Activated CD8-positive, alpha-beta memory T cell treated with anti-CD3 and anti-CD28 coated beads, Interleukin-2, amount 50 U/mL, for 1 hour (primary cell): Measurements from ENCODE around the gene TPRX2.
"Not testable (repeated sequence)": the region's sequence is repeated elsewhere in the genome, so short reads cannot be mapped to it uniquely, and the experiment has no call there.

Experiments
- DNase-seq: peaks from one replicate; pipeline ENCODE4 v3.0.0-alpha.2; 2020; ENCODE audit errors: extremely low read depth

Gene TPRX2

GRCh38 chr19:47861630-47862029 is 2.6 kb downstream of the TPRX2 start:
- no peak for DNase-seq

DNA sequence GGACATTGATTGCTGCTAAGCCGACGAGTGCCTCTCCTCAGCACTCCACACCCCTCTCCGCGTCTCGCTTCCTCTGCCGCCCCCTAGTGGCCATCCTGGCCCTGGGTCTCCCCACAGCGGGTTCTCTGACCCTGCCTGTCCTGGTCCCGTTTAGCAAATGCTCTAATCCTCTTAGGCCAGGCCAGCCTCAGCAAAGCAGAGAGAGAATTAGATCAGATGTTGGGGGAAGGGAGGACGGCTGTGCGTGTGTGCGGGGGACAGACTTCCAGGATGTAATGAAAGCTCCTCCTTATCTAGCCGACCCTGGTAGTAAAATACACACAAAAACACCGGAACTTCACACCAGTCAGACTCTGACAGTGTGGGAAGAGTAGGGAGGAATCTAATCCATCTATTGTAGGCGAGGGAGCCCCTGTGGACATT is 4.5 kb downstream of the TPRX2 start:
- DNase-seq, result peak; percentile 40

DNA sequence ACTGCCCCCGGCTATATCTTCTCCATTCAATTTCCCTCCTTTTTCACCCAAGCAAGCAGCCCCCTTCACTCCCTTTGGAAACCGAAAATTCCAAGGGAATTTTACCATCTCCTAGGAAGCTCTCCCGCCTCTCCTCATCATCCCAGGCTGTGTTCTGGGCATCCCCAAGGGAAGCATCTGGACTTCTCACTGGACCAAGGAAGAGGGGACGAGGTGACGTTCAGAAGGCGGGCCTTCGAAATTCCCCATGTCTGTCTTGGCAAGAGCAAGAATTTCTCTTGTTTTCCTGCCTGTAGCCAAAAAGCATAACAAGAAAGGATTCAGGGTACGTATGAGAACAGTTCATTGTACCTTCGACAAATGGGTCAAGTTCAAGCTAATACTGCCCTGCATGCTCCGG is 6.1 kb downstream of the TPRX2 start:
- DNase-seq, result no peak

GRCh38 chr19:47878906-47879305 is 19.9 kb downstream of the TPRX2 start:
- DNase-seq, result no peak

DNA sequence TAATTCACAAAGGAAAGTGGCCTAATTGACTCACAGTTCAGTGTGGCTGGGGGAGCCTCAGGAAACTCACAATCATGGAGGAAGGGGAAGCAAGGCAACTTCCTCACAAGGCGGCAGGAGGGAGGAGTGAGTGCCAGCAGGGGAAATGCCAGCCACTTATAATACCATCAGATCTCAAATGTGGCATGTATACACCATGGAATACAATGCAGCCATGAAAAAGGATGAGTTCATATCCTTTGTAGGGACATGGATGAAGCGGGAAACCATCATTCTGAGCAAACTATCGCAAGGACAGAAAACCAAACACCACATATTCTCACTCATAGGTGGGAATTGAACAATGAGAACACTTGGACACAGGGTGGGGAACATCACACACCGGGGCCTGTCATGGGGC is 20.4 kb downstream of the TPRX2 start:
- not testable (repeated sequence) for DNase-seq

- no peak for DNase-seq
Observed at GRCh38 chr19:47881757-47882156, 22.7 kb downstream of the TPRX2 start.

DNA sequence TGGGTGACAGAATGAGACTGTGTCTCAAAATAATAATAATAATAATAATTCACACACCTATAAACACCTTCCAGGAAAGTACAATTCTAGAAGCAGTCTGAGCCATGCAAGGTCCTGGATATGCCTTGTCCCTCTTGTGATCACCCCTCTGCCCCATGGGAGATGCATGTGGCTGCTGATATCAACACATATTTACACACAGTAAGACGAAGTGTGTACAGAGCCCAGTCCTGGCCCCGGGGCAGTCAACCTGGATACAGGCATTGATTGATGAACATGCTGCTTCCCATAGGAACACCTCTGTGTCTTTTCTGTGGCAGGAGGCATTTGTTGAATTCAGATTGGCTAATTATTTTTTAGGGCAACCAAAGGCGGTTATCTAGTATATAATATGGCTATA is 23.9 kb downstream of the TPRX2 start:
- DNase-seq, result no peak

DNA sequence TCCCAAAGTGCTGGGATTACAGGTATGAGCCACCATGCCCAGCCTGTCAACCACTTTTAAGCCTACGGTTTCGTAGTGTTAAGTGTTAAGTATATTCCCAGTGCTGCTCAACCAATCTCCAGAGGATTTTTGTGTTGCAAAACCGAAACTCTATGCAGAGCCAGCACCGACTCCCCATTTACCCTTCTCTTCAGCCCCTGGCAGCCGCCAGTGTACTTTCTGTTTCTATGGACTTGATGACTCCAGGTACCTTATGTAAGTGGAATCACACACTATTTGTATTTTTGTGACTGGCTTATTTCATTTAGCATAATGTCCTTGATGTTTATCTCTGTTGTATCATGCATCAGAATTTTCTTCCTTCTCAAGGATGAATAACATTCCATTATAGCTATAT is 26.0 kb downstream of the TPRX2 start:
- no peak for DNase-seq

GRCh38 chr19:47886010-47886559 is 27.1 kb downstream of the TPRX2 start, which contains the start of gene SULT2A1:
Gene SULT2A1, minus strand, starts transcription at chr19:47886315. Its CDS starts 58 bp downstream, at chr19:47886257.
- DNase-seq, result no peak

DNA sequence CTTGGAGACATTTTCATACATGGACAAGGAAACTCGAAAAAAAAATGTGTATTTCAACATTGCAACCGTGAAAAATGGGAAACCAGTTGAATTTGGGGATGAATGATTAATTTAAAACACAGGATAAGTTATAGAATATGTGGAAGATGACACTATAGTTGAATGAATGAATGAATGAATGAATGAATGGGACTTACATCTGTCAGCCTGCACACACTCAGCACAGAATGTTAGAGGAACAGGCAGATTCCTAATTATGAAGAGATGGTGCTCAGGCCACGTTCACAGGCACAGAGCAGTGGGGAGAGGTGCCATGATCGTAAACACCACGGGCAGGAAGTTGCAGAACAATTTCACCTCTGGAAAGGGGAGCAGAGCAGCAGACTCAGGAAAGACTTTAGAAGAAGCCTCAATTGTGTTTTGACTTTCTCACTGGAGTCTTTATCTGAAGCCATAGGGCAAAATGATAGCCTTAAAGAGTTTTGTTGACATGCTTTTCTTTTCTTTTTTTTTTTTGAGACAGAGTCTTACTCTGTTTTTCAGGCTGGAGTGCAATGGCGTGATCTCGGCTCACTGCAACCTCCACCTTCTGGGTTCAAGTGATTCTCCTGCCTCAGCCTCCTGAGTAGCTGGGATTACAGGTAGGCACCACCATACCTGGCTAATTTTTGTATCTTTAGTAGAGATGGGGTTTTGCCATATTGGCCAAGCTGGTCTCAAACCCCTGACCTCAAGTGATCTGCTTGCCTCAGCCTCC is 32.0 kb downstream of the TPRX2 start:
- DNase-seq, result no peak

DNA sequence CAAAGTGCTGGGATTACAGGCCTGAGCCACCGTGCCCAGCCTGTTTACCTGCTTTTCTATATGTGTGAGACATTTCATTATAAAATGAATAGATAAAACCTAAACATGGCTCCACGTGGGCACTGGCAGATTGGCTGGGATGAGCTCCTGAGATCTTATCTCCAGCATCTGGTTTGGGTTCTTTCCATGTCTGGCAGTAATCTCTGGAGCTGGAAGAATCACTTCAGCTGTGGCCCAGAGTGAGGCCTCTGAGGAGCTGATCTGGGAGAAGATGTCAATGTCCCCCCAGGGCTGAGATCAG is 32.5 kb downstream of the TPRX2 start:
- no peak for DNase-seq

- no peak for DNase-seq
Observed at GRCh38 chr19:47891923-47892666, 33.1 kb downstream of the TPRX2 start.

DNA sequence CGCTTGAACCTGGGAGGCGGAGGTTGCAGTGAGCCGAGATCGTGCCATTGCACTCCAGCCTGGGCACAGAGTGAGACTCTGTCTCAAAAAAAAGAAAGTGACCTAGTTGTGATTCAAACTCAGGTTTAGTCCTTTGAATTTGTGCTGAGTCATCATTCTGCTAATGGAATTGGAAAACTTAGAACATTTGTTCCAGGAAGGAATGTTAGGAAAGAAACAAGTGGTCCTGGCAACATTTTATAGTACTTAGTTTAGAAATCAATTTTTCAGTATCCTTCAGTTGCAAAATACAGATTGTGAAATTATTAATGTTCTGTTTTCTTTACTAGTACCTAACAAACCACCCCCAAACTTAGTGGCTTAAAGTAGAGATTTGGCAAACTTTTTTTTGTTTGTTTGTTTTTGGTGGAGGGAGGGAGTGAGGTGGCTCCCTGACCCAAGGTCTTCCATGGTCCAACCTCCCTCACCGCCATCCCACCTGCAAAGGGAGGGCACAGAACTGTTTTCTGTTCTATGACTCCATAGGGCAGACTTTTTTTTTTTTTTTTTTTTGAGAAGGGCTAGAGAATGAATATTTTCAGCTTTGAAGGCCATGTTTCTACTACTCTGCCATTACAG is 36.2 kb downstream of the TPRX2 start:
- DNase-seq, result no peak

DNA sequence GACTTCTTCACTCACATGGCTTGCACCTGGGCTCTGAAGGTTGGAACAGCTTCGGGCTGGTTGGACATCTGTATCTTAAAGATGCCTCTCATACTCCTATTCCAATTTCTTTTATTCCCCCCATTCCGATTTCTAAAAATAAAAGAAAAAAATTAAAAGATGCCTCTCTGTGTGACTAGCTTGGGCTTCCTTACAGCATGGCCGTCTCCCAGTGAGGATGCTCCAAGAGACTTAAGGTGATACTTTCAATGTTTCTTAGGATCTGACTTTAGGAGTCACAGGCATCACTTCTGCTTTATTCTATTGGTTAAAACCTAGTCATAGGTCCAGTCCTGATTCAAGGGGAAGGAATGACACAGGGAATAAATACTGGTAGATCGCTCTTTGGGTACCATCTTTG is 37.0 kb downstream of the TPRX2 start:
- DNase-seq, result no peak

GRCh38 chr19:47896773-47897172 is 37.7 kb downstream of the TPRX2 start:
- DNase-seq, result no peak

- DNase-seq, result no peak
Observed at GRCh38 chr19:47897861-47898260, 38.8 kb downstream of the TPRX2 start.

DNA sequence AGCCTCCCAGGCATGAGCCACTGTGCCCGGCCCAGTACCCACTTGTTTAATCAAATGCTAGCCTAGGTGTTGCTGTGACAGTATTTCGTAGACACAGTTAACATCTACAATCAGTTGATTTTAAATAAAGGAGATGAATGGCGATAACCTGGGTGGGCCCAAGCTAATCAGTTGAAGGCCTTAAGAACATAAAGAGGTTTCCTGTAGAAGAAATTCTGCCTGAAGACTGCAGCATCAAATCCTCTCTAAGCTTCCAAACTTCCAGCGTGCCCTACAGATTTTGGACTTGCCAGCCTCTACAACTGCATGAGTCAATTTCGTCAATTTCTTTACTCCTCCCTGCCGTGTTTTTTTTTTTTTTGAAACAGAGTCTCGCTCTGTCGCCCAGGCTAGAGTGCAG is 40.3 kb downstream of the TPRX2 start:
- no peak for DNase-seq

DNA sequence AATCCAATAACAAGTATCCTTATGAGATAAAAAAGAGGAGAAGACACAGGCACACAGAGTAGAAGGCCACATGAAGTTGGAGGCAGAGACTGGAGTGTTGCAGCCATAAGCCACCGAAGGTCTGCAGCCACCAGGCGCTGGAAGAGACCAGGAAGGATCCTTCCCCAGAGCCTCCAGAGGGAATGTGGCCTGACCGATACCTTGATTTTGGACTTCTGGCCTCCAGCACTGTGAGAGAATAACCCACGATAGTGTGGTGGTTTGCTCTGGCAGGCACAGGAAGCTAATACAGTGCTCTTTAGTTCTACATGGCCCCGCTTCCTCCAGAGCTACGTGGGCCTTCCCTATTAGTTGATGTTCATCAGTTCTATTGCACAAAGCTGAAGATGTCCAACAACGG is 42.3 kb downstream of the TPRX2 start:
- no peak for DNase-seq

DNA sequence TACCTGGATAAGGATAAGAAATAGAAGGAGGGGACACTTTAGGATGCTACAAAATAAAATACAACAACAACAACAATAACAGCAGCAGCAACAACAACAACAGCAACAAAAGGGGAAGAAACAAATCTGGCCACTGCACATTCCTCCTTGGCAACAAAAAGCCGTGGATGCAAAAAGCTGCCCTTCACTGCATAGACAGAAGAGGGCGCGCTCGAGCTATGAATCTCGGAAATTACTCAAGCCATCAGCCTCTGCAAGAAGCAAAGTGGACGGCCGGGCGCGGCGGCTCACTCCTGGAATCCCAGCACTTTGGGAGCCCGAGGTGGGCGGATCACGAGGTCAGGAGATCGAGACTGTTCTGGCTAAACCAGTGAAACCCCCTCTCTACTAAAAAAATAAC is 50.3 kb downstream of the TPRX2 start:
- not testable (repeated sequence) for DNase-seq

- not testable (repeated sequence) for DNase-seq
Observed at GRCh38 chr19:47910191-47910590, 51.2 kb downstream of the TPRX2 start.
